Testis (tissue), 2 donors: ENCODE measurements around the gene SF1.

Experiments
- CTCF ChIP-seq, 3 experiments: fragments of 450-650 bp in 2 of 3; fragments of 200-600 bp in 1 of 3; sonication (generic) in 1 of 3; IDR thresholded peaks; one replicate each; pipeline ENCODE4 v1.5.1; 2016 to 2019; ENCODE audit warnings: antibody characterized with exemption in 3 of 3, mild to moderate bottlenecking in 2 of 3, moderate library complexity in 1 of 3
- POLR2A ChIP-seq: fragments of 450-650 bp; IDR thresholded peaks from one replicate; pipeline ENCODE4 v1.6.1; 2017; ENCODE audit warnings: antibody characterized with exemption, mild to moderate bottlenecking, moderate library complexity

GRCh38 chr11:64759722-64760719, 18.3 kb downstream of the SF1 start, which contains the start of gene PYGM:
- TF ChIP-seq CTCF (IDR thresholded peaks at IDR 0.05), result no peak
- TF ChIP-seq POLR2A, result no peak
